Ovary (tissue), 9 donors: ENCODE measurements around the gene TADA2B. TPM values are rescaled to one million over a fixed set of nuclear protein-coding genes. Genes with fewer than 3 reads are reported as not detected.

ENCODE experiments used
- DNase-seq, 5 donors: peaks; one replicate each; pipeline ENCODE4 v3.0.0-alpha.2; 2019 to 2020
- H3K27ac ChIP-seq, 2 donors: fragments of 200-600 bp; one replicate each; pipeline versions ENCODE4 v1.5.1 to v1.8.0; 2019 to 2022
- H3K27me3 ChIP-seq: fragments of 200-600 bp; one replicate; pipeline ENCODE4 v1.8.0; 2022
- H3K36me3 ChIP-seq: fragments of 200-600 bp; sonication (generic); one replicate; pipeline ENCODE4 v1.5.1; 2019
- H3K4me1 ChIP-seq: one replicate; pipeline ENCODE4 v1.8.1; 2013; ENCODE audit warnings: mild to moderate bottlenecking, moderate library complexity; ENCODE audit not compliant: insufficient read depth
- H3K4me3 ChIP-seq: fragments of 200-600 bp; sonication (generic); one replicate; pipeline ENCODE4 v1.5.1; 2017
- H3K9me3 ChIP-seq, 2 donors: fragments of 200-600 bp in 1 of 2; sonication (generic) in 1 of 2; one replicate each; pipeline versions ENCODE4 v1.5.1 to v1.8.1; 2013 to 2019; ENCODE audit warnings: mild to moderate bottlenecking in 1 of 2, moderate library complexity in 1 of 2
- EP300 ChIP-seq: sonication (generic); formaldehyde crosslinking; IDR thresholded peaks from one replicate; pipeline ENCODE4 v1.6.1; 2017; ENCODE audit warnings: antibody characterized with exemption
- POLR2A ChIP-seq: fragments of 450-650 bp; IDR thresholded peaks from one replicate; pipeline ENCODE4 v1.6.1; 2017; ENCODE audit warnings: antibody characterized with exemption, mild to moderate bottlenecking, moderate library complexity
- WGBS, 3 donors: extraction: QIAGEN DNeasy Blood & Tissue Kit in 1 of 3; methylation state at CpG; one replicate each; pipeline versions ENCODE4 v1.1.5 to v1.1.7; 2013 to 2017; 5-methylcytosine and 5-hydroxymethylcytosine counted together
- intact Hi-C, 4 donors: fragments of 100-400 bp; cut with DNase I; formaldehyde crosslinking; loops; one replicate each; pipeline versions ENCODE4 v1.11.0 to v1.15.1; 2022 to 2023
- polyA plus RNA-seq, 2 donors: library from polyadenylated mRNA; stranded (reverse); fragments of 200-250 nt in 1 of 2; fragments of 350-450 nt in 1 of 2; fragmentation: Illumina TruSeq in 1 of 2; extraction: RNeasy Lipid Tissue Mini Kit (QIAGEN cat#74804) in 1 of 2; gene quantifications; one replicate each; pipeline ENCODE4 v1.2.3, GENCODE V29; 2013 to 2014
- total RNA-seq, 7 donors: library from RNA; depleted of rRNA in 2 of 7; stranded (reverse); fragments of >200 nt in 2 of 7; fragmentation: NEBNext Ultra II Directional in 3 of 7; extraction: Animal tissue kit (Norgen Biotek cat#: 25700) in 3 of 7; gene quantifications; one replicate each; pipeline versions ENCODE4 v1.1.0 to v1.2.4, GENCODE V29; 2016 to 2023
- TF ChIP-seq, protein P1 (sequence below), 3 donors: fragments of 450-650 bp in 2 of 3; fragments of 200-600 bp in 1 of 3; IDR thresholded peaks; one replicate each; pipeline versions ENCODE4 v1.5.1 to v1.8.0; 2016 to 2022; ENCODE audit warnings: antibody characterized with exemption in 3 of 3, mild to moderate bottlenecking in 1 of 3
- donor health status: DM: no; HTN: no; CAD: no; lungs with moderate emphysema.
- donor health status: DM: no; HTN: no; CAD: no.
- donor health status: Bipolar disorder and iron deficiency.
- donor health status: DM: yes; HTN: yes; CAD: no.
- donor health status: DM: no; HTN: no; CAD: no.
- donor health status: DM: yes; HTN: yes; CAD: no.

The TADA2B gene
- total and polyA plus RNA-seq, 9 donors, result 11.9 to 31.6 (median 26.8) TPM

DNA sequence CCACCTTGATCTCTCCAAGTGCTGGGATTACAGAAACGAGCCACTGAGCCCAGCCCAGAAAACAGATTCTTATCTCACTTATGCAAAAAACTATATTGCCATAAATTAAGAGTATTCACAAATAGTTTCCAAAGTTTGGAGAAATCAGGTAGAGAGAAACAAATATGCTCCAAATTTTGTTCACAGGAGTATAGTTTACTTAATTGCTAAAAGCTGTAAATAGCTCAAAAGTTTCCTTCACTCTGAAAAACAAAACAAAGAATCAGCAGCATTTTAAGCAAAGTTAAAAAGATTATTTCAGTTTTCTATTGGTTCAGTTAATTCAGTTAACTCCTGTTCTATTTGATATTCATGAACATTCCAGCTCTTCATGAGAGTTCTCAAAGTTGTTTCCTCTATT lies 43.2 kb downstream of the TADA2B start:
- no peak for TF ChIP-seq EP300
- TF ChIP-seq, protein P1, sequence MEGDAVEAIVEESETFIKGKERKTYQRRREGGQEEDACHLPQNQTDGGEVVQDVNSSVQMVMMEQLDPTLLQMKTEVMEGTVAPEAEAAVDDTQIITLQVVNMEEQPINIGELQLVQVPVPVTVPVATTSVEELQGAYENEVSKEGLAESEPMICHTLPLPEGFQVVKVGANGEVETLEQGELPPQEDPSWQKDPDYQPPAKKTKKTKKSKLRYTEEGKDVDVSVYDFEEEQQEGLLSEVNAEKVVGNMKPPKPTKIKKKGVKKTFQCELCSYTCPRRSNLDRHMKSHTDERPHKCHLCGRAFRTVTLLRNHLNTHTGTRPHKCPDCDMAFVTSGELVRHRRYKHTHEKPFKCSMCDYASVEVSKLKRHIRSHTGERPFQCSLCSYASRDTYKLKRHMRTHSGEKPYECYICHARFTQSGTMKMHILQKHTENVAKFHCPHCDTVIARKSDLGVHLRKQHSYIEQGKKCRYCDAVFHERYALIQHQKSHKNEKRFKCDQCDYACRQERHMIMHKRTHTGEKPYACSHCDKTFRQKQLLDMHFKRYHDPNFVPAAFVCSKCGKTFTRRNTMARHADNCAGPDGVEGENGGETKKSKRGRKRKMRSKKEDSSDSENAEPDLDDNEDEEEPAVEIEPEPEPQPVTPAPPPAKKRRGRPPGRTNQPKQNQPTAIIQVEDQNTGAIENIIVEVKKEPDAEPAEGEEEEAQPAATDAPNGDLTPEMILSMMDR (IDR thresholded peaks at IDR 0.05), result no peak
- 17 to 30% (median 21%) methylated on average over 1 of the region's 1 CpG for WGBS, 3 donors
- Histone ChIP-seq H3K36me3 (no peaks in the 10 kb centered on the region), H3K4me3 (no peak overlapping the region), H3K9me3 (no peaks in the 10 kb centered on the region), H3K27me3 (no peaks in the 10 kb centered on the region), H3K4me1 (peaks cover 14% of the 10 kb centered on the region), H3K27ac (no peak overlapping the region)
- DNase-seq, result peak in 1 of 5 donors; percentile 2
- intact Hi-C loops, result no loop called here

DNA sequence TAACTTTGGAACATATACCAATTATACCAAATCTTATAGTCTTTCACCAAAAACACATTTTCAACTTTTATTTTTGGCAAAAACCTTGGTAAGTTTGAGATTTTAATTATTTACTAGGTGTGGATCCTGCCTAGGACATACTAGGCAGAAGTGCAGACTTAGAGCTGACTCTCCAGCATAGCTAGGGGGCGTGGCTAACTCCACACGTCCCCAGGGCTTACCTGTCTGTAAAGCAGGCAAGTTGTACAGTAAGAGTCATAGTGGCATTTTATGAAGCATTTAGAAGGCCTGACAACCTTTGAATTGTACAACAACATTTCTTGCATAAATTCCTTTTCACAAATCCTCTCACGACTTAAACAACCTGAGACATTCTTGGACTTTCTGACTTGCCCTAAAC lies 43.9 kb downstream of the TADA2B start:
- Histone ChIP-seq H3K4me1 (peaks cover 16% of the 10 kb centered on the region), H3K36me3 (no peaks in the 10 kb centered on the region), H3K27ac (no peak overlapping the region), H3K27me3 (no peaks in the 10 kb centered on the region), H3K4me3 (no peak overlapping the region), H3K9me3 (no peaks in the 10 kb centered on the region)
- no peak for TF ChIP-seq EP300
- no peak for TF ChIP-seq POLR2A
- TF ChIP-seq, protein P1 (IDR thresholded peaks at IDR 0.05), result no peak
- DNase-seq, result peak in 1 of 5 donors; percentile 9
- intact Hi-C loops, result no loop called here
- WGBS, 3 donors, result 80 to 89% (median 86%) methylated on average over 3 of the region's 3 CpGs

DNA sequence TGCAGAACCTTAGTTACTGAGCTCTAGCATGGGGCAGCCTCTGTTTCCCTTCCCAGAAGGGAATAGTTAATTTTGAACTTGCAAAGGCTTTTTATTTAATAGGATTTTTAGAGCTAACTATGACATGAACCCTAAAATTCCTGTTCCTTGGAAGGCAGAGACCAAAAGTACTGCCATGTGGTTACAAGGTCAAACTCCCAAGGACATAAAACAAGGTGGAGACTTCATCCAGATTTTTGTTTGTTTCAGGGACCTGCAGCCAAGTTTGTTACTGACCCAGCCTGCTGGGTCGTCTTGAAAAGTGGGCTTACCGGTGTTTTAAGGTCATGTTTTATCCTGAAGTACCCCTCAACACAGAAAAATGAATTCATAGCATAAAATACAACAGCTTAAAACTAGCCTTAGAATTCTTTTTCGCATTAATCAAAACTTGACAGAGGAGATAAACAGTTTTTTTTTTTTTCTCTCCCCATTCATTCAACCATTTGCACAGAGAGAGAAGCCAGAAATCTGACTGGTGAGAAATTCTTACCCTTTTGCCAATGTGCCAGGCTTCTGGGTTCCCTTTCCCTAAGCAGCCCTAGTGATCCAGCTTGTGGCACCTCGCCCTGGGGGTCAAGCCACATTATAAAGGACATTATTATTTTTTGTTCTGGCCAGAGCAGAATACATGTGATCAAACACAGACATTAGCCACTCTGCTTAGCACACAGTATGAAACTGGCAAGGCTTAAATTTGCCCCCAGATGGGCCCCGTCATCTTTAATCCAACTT lies 46.2 kb downstream of the TADA2B start:
- Histone ChIP-seq H3K4me1 (peaks cover 13% of the 10 kb centered on the region), H3K27ac (peak overlapping the region; percentile 4 to 58), H3K27me3 (no peaks in the 10 kb centered on the region), H3K4me3 (no peak overlapping the region), H3K36me3 (no peaks in the 10 kb centered on the region), H3K9me3 (no peaks in the 10 kb centered on the region)
- TF ChIP-seq, protein P1 (IDR thresholded peaks at IDR 0.05), result no peak
- TF ChIP-seq EP300, result no peak
- TF ChIP-seq POLR2A, result no peak
- 12 to 18% (median 13%) methylated on average over 5 of the region's 5 CpGs for WGBS, 3 donors
- peak in 1 of 5 donors; percentile 52 for DNase-seq
- intact Hi-C loops, result no loop called here

DNA sequence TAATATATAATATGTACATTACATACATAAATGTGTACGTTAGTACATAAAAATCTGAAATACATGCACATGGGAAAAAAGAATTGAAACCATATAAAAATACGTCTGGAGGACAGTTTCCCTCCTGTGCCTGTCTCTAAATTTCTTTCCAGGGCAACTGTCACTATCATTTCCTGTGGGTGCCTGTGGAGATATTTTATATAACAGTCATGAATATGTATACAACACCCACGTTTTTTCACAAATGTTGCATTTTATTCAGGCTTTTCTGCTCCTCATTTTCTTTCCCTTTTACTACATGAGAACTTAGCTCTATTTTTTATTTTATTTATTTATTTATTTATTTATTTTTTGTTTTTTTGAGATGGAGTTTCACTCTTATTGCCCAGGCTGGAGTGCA lies 48.9 kb downstream of the TADA2B start:
- Histone ChIP-seq H3K9me3 (no peaks in the 10 kb centered on the region), H3K27ac (no peak overlapping the region), H3K27me3 (no peaks in the 10 kb centered on the region), H3K4me3 (no peak overlapping the region), H3K36me3 (no peaks in the 10 kb centered on the region), H3K4me1 (peaks cover 17% of the 10 kb centered on the region)
- WGBS, 3 donors, result 67 to 77% (median 76%) methylated on average over 3 of the region's 3 CpGs
- DNase-seq, result no peak
- TF ChIP-seq, protein P1 (IDR thresholded peaks at IDR 0.05), result no peak
- no peak for TF ChIP-seq POLR2A
- no peak for TF ChIP-seq EP300
- intact Hi-C loops, result no loop called here
